K562 (cell line): ENCODE results near the gene TTLL8. TPM values are rescaled to one million over a fixed set of nuclear protein-coding genes. Genes with fewer than 3 reads are reported as not detected.

ENCODE experiments used
- ATAC-seq: fragments of 200-7000 bp; cut with Tn5 transposase; 3 replicates; pipeline ENCODE4 v1.9.1; 2020; ENCODE audit warnings: moderate library complexity
- BruUV-seq: library from RNA; stranded (reverse); fragments of 400-500 nt; replicated peaks from 2 replicates; lab custom pipeline; 2021; lab: Mats Ljungman, UMichigan
- CTCF ChIA-PET: fragments of 300-600 bp; formaldehyde crosslinking; extraction: SDS; loops from one replicate; lab custom pipeline; 2021; ENCODE audit warnings: low intra/inter-chr PET ratio; lab: Yijun Ruan, JAX
- POLR2A ChIA-PET: fragments of 300-600, 350-650 bp; sonication (Branson Sonifier 250); formaldehyde crosslinking; extraction: SDS; loops from one replicate; lab custom pipeline; 2021; ENCODE audit warnings: antibody characterized with exemption, inconsistent platforms; lab: Yijun Ruan, JAX
- DNase-seq, 4 experiments: peaks; one replicate each; pipeline versions ENCODE4 v3.0.0 to v3.0.0-alpha.2; 2011 to 2018; ENCODE audit warnings: low spot score in 3 of 4, mixed read lengths in 3 of 4; ENCODE audit errors: extremely low read depth in 1 of 4
- FAIRE-seq: peaks from 2 replicates; lab custom pipeline; 2011; peaks lifted over from hg19 to GRCh38; lab: Jason Lieb, UNC
- H2AFZ ChIP-seq: 2 replicates; pipeline ENCODE4 v1.6.0; 2011; ENCODE audit warnings: low read depth, low read length, control low read depth, inconsistent platforms
- H3K27ac ChIP-seq: fragments of 200-600 bp; 3 replicates; pipeline ENCODE4 v1.8.0; 2011; ENCODE audit warnings: low read depth, mild to moderate bottlenecking, control low read depth, inconsistent platforms, low read length, moderate library complexity, mixed read lengths; ENCODE audit errors: extremely low read depth
- H3K27me3 ChIP-seq, 2 experiments: fragments of 300-600 bp in 1 of 2; 2 replicates in 1 of 2; 3 replicates in 1 of 2; pipeline versions ENCODE4 v1.6.0 to v1.8.0; 2011; ENCODE audit warnings: inconsistent platforms in 2 of 2, low read length in 2 of 2, mild to moderate bottlenecking in 1 of 2, mixed read lengths in 1 of 2, moderate library complexity in 1 of 2; ENCODE audit not compliant: control insufficient read depth in 2 of 2, insufficient read depth in 2 of 2
- H3K36me3 ChIP-seq: fragments of 300-600 bp; 3 replicates; pipeline ENCODE4 v1.8.0; 2011; ENCODE audit warnings: mild to moderate bottlenecking, low read length, inconsistent platforms; ENCODE audit not compliant: control insufficient read depth, insufficient read depth
- H3K4me1 ChIP-seq, 2 experiments: fragments of 200-600 bp in 1 of 2; replicated peaks in 1 of 2; 2 replicates in 1 of 2; 3 replicates in 1 of 2; pipeline versions ENCODE4 v1.5.1 to v1.8.0; 2011; ENCODE audit warnings: inconsistent platforms in 2 of 2, low read length in 2 of 2, mild to moderate bottlenecking in 1 of 2, mixed read lengths in 1 of 2, moderate library complexity in 1 of 2; ENCODE audit not compliant: control insufficient read depth in 2 of 2, insufficient read depth in 2 of 2
- H3K4me2 ChIP-seq: 2 replicates; pipeline ENCODE4 v1.6.1; 2011; ENCODE audit warnings: low read length, control low read depth, inconsistent platforms, mixed read lengths; ENCODE audit not compliant: insufficient read depth
- H3K4me3 ChIP-seq: fragments of 200-600 bp; sonication (generic), shearing (Covaris generic); 2 replicates; pipeline ENCODE4 v1.5.1; 2016; ENCODE audit warnings: control low read depth, inconsistent platforms
- H3K79me2 ChIP-seq: fragments of 200-600 bp; 3 replicates; pipeline ENCODE4 v1.8.0; 2011; ENCODE audit warnings: low read length, inconsistent platforms; ENCODE audit not compliant: control insufficient read depth, insufficient read depth
- H3K9ac ChIP-seq, 2 experiments: 2 replicates each; pipeline versions ENCODE4 v1.6.0 to v1.6.1; 2011; ENCODE audit warnings: low read depth in 2 of 2, low read length in 2 of 2, control low read depth in 1 of 2, inconsistent platforms in 1 of 2, mild to moderate bottlenecking in 1 of 2, mixed read lengths in 1 of 2; ENCODE audit not compliant: insufficient read depth in 1 of 2
- H3K9me1 ChIP-seq: one replicate; pipeline ENCODE4 v1.6.0; 2011; ENCODE audit warnings: inconsistent platforms, mild to moderate bottlenecking, low read length, moderate library complexity; ENCODE audit not compliant: control insufficient read depth, insufficient read depth
- H3K9me3 ChIP-seq: replicated peaks from 2 replicates; pipeline ENCODE4 v1.5.1; 2011; ENCODE audit warnings: low read depth, low read length, inconsistent platforms; ENCODE audit not compliant: control insufficient read depth, insufficient read depth
- H4K20me1 ChIP-seq: replicated peaks from 2 replicates; pipeline ENCODE4 v1.6.1; 2011; ENCODE audit warnings: low read length, inconsistent platforms, mixed read lengths; ENCODE audit not compliant: control insufficient read depth, insufficient read depth
- ARID2 ChIP-seq: fragments of 450-650 bp; IDR thresholded peaks from 2 replicates; pipeline ENCODE4 v1.6.1; 2017; ENCODE audit warnings: antibody characterized with exemption, mild to moderate bottlenecking
- ATF6 ChIP-seq: sonication (generic); formaldehyde crosslinking; IDR thresholded peaks from 2 replicates; pipeline ENCODE4 v1.4.0; 2020; ENCODE audit warnings: mild to moderate bottlenecking, missing genetic modification reagents
- BHLHE40 ChIP-seq: IDR thresholded peaks from 2 replicates; pipeline ENCODE4 v1.6.1; 2011; ENCODE audit warnings: low read length, improper control_type of control experiment
- CBFA2T2 ChIP-seq: fragments of 450-650 bp; conservative IDR thresholded peaks from 2 replicates; pipeline ENCODE4 v1.6.1; 2017; ENCODE audit warnings: mild to moderate bottlenecking
- HDAC8 ChIP-seq: fragments of 450-650 bp; IDR thresholded peaks from 2 replicates; pipeline ENCODE4 v1.6.1; 2016; ENCODE audit warnings: mild to moderate bottlenecking, missing genetic modification characterization, moderate library complexity, missing compliant biosample characterization
- HMG20B ChIP-seq: fragments of 250-450 bp; sonication (Bioruptor Pico); IDR thresholded peaks from 2 replicates; pipeline ENCODE4 v1.5.0; 2021; ENCODE audit warnings: mild to moderate bottlenecking
- IRF1 ChIP-seq: sonication (generic); formaldehyde crosslinking; IDR thresholded peaks from 2 replicates; pipeline ENCODE4 v1.8.0; 2022; ENCODE audit warnings: missing genetic modification reagents, mild to moderate bottlenecking, borderline replicate concordance
- IRF2 ChIP-seq: sonication (generic); formaldehyde crosslinking; IDR thresholded peaks from 2 replicates; pipeline ENCODE4 v1.8.1; 2022; ENCODE audit warnings: mild to moderate bottlenecking, missing genetic modification reagents
- LCOR ChIP-seq: sonication (generic); formaldehyde crosslinking; IDR thresholded peaks from 2 replicates; pipeline ENCODE4 v1.8.0; 2022; ENCODE audit warnings: mild to moderate bottlenecking, missing genetic modification reagents
- MAFK ChIP-seq: IDR thresholded peaks from 2 replicates; pipeline ENCODE4 v1.6.1; 2011; ENCODE audit warnings: low read length, improper control_type of control experiment
- MITF ChIP-seq: IDR thresholded peaks from 2 replicates; pipeline ENCODE4 v1.6.1; 2014; ENCODE audit warnings: antibody characterized with exemption
- NONO ChIP-seq, 2 experiments: fragments of 200-400 bp in 1 of 2; fragments of 450-650 bp in 1 of 2; formaldehyde crosslinking in 1 of 2; IDR thresholded peaks; 2 replicates each; pipeline ENCODE4 v1.6.1; 2017; ENCODE audit warnings: low read depth in 2 of 2, mild to moderate bottlenecking in 2 of 2, moderate library complexity in 2 of 2, low read length in 1 of 2
- PRMT5 ChIP-seq: sonication (generic); formaldehyde crosslinking; IDR thresholded peaks from 2 replicates; pipeline ENCODE4 v1.5.0; 2020; ENCODE audit warnings: missing genetic modification reagents
- RAD21 ChIP-seq, 2 experiments: fragments of 250-450 bp in 1 of 2; fragments of 450-650 bp in 1 of 2; sonication (Bioruptor Pico) in 1 of 2; formaldehyde crosslinking in 1 of 2; IDR thresholded peaks in 1 of 2; conservative IDR thresholded peaks in 1 of 2; 2 replicates each; pipeline versions ENCODE4 v1.4.0 to v1.8.0; 2020 to 2022; ENCODE audit warnings: mild to moderate bottlenecking in 2 of 2, moderate library complexity in 1 of 2
- SNIP1 ChIP-seq: fragments of 450-650 bp; IDR thresholded peaks from 2 replicates; pipeline ENCODE4 v1.7.1; 2017; ENCODE audit warnings: low read depth, mild to moderate bottlenecking
- ZNF655 ChIP-seq: fragments of 250-450 bp; sonication (Bioruptor Pico); IDR thresholded peaks from 2 replicates; pipeline ENCODE4 v1.5.0; 2021
- WGBS: fragments of 100-300 bp; shearing (Covaris generic); methylation state at CpG from one replicate; pipeline ENCODE4 v1.1.6; 2016; ENCODE audit warnings: low coverage, mixed read lengths; ENCODE audit not compliant: insufficient coverage; ENCODE audit errors: missing lambda C conversion rate; 5-methylcytosine and 5-hydroxymethylcytosine counted together
- in situ Hi-C: fragments of 300-500 bp; cut with MboI; formaldehyde crosslinking; loops from 4 replicates; pipeline ENCODE4 v1.15.0; 2018; ENCODE audit warnings: inconsistent platforms, mixed read lengths
- intact Hi-C: fragments of 100-400 bp; cut with micrococcal nuclease; formaldehyde crosslinking; loops from 2 replicates; pipeline ENCODE4 v1.14.2; 2022
- polyA plus RNA-seq, 8 experiments: library from polyadenylated mRNA; depleted of rRNA in 4 of 8; stranded (reverse) in 5 of 8; unstranded in 3 of 8; fragments of >200 nt; fragmentation: Nextera tagmentation in 2 of 8; fragmentation: Illumina TruSeq in 1 of 8; extraction: Ambion mirVana in 2 of 8; extraction: Trizol in 1 of 8; gene quantifications; 2 replicates each; pipeline versions ENCODE4 v1.2.1 to v1.2.3, GENCODE V29; 2011 to 2014; ENCODE audit warnings: inconsistent platforms in 1 of 8, missing spikeins in 1 of 8
- total RNA-seq, 7 experiments: library from RNA; depleted of rRNA in 6 of 7; stranded (reverse); fragments of >200 nt in 6 of 7; fragmentation: Illumina TruSeq in 2 of 7; extraction: Trizol in 2 of 7; gene quantifications; 2 replicates each; pipeline versions ENCODE4 v1.2.1 to v1.2.3, GENCODE V29; 2011 to 2021; ENCODE audit warnings: low replicate concordance in 1 of 7

TTLL8 gene
- total and polyA plus RNA-seq, 9 of the 15 experiments (the other 6 are each of a cell fraction or from before 2014, with no cell fraction given) = not detected

- H3K9me3 ChIP-seq = no peaks in the 10 kb centered on the region
- BruUV-seq = no TSS peak
- no peak overlapping the region for H3K27ac ChIP-seq
- peaks cover 0 to 11% of the 10 kb centered on the region in 2 experiments; a peak in 2 of 5 replicates for H3K27me3 ChIP-seq
- intact Hi-C loops (no loop called here), in situ Hi-C loops (no loop called here)
- WGBS = 33% methylated on average over 3 of the region's 14 CpGs
- no peak overlapping the region for H3K4me2 ChIP-seq
- POLR2A ChIA-PET = no interaction called here
- no peak for DNase-seq
- CTCF ChIA-PET = no interaction called here
- no peaks in the 10 kb centered on the region for H3K79me2 ChIP-seq
- no peak for ATAC-seq
- H3K4me1 ChIP-seq = peaks cover 0 to 29% of the 10 kb centered on the region in 2 experiments; a peak in 4 of 5 replicates
- H3K9ac ChIP-seq = no peak overlapping the region
- no peaks in the 10 kb centered on the region for H3K9me1 ChIP-seq
- no peak for FAIRE-seq
- H3K36me3 ChIP-seq = no peaks in the 10 kb centered on the region
- no peaks in the 10 kb centered on the region for H4K20me1 ChIP-seq
- no peak overlapping the region for H3K4me3 ChIP-seq
- H2AFZ ChIP-seq = no peak overlapping the region
- TF ChIP-seq ZNF655 (CRISPR knock-in tag) = no peak
- TF ChIP-seq RAD21 (CRISPR knock-in tag; conservative IDR thresholded peaks at IDR 0.05 in 1 of 2, IDR thresholded peaks at IDR 0.05 in 1 of 2) = no peak
- no peak for TF ChIP-seq HDAC8 (tag)
- TF ChIP-seq PRMT5 (CRISPR knock-in tag) = no peak
- TF ChIP-seq MAFK = no peak
- no peak for TF ChIP-seq BHLHE40
- TF ChIP-seq IRF1 (CRISPR knock-in tag) = no peak
- TF ChIP-seq SNIP1 = no peak
- TF ChIP-seq IRF2 (CRISPR knock-in tag) = no peak
- no peak for TF ChIP-seq HMG20B
- no peak for TF ChIP-seq ARID2
- TF ChIP-seq MITF = no peak
- no peak for TF ChIP-seq ATF6
- TF ChIP-seq LCOR (CRISPR knock-in tag) = no peak
- no peak for TF ChIP-seq CBFA2T2
- TF ChIP-seq NONO (IDR thresholded peaks at IDR 0.05; ENCODE audit: low read depth in 2 of 2, low read length in 1 of 2) = no peak
These were observed 629 bp downstream of the TTLL8 start for GRCh38 chr22:50057278-50058060.
